ENCODE measurements around the gene POLR2A.
"Not testable (repeated sequence)": the region's sequence is repeated elsewhere in the genome, so short reads cannot be mapped to it uniquely, and the experiment has no call there.

The POLR2A gene

DNA sequence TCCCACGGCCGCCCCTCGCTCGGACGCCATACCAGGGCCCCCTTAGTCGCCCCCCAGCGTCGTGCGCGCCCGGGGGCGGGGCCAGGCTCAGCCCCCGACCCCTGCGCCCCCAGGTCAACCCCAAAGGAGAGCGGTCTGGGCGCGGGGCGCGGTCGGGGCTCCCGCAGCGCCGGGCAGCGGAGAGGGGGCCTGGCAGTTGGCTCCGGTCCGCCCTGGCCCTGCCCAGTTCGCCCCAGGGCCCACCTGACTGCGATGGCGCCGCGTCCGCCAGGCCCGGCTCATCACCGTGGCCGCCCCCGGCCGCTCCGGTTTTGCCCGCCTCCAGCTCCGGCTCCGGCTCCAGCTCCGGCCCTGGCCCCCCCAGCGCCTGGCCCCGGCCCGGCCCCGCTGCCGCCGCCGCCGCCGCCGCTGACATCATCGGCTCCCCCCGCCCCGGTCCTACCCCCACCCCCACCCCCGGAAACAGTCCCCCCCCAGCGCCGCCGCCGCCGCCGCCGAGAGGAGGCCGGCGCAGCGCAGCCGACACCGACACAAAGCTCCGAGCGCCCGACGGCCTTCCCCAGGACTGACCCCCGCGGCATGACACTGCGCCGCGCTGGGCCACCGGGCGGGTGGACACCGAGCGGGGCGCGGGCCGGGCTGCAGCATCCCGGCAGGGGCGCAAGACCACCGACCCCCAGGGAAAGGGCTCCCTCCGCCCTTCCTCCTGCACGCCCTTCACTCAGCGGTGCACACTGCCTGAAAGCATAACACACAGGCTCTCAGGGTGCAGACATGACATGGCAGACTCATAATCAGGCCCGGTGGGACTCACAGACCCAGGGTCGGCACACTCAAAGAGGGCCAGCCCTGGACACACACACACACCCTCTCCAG is 4.7 kb upstream of the POLR2A start, which contains the start of gene ZBTB4:
Gene ZBTB4, minus strand, starts transcription at position 419 of the 876 bp plus-strand sequence. CDS start 12,830 bp downstream, outside the sequence.
- DNase-seq (peak; percentile 64), ATAC-seq (ENCODE audit: insufficient read depth, low read depth) (peak; percentile 23; the same call in 2 of the 3 replicates)
- Histone ChIP-seq H3K36me3 (ENCODE audit: insufficient read depth, low read length) (peaks cover 3% of the 10 kb centered on the region), H3K9ac (ENCODE audit: low read depth, low read length) (peak within 1 kb of the TSS; percentile 98), H3K4me2 (ENCODE audit: insufficient read depth, low read length) (peak within 1 kb of the TSS; percentile 88), H3K4me1 (ENCODE audit: insufficient read depth, low read length) (peaks cover 40% of the 10 kb centered on the region), H2AFZ (ENCODE audit: low read depth, low read length) (peak within 1 kb of the TSS; percentile 73), H4K20me1 (ENCODE audit: insufficient read depth, low read length) (peaks cover 32% of the 10 kb centered on the region), H3K27ac (ENCODE audit: low read length) (peak within 1 kb of the TSS; percentile 81), H3K9me3 (ENCODE audit: insufficient read depth, low read length, severe bottlenecking) (no peaks in the 10 kb centered on the region), H3K27me3 (ENCODE audit: insufficient read depth, low read length, poor library complexity) (no peaks in the 10 kb centered on the region), H3K79me2 (ENCODE audit: insufficient read depth, low read length) (peaks cover 61% of the 10 kb centered on the region), H3K4me3 (ENCODE audit: low read depth in 1 of 2, low read length in 2 of 2) (peak within 1 kb of the TSS; percentile 65 to 77)
- no peak for TF ChIP-seq EZH2 (IDR thresholded peaks at IDR 0.05; ENCODE audit: borderline replicate concordance, low read depth, low read length, severe bottlenecking)
- TF ChIP-seq, protein P1, sequence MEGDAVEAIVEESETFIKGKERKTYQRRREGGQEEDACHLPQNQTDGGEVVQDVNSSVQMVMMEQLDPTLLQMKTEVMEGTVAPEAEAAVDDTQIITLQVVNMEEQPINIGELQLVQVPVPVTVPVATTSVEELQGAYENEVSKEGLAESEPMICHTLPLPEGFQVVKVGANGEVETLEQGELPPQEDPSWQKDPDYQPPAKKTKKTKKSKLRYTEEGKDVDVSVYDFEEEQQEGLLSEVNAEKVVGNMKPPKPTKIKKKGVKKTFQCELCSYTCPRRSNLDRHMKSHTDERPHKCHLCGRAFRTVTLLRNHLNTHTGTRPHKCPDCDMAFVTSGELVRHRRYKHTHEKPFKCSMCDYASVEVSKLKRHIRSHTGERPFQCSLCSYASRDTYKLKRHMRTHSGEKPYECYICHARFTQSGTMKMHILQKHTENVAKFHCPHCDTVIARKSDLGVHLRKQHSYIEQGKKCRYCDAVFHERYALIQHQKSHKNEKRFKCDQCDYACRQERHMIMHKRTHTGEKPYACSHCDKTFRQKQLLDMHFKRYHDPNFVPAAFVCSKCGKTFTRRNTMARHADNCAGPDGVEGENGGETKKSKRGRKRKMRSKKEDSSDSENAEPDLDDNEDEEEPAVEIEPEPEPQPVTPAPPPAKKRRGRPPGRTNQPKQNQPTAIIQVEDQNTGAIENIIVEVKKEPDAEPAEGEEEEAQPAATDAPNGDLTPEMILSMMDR (IDR thresholded peaks at IDR 0.05; ENCODE audit: borderline replicate concordance, extremely low read depth, low read length, poor library complexity, severe bottlenecking): no peak

DNA sequence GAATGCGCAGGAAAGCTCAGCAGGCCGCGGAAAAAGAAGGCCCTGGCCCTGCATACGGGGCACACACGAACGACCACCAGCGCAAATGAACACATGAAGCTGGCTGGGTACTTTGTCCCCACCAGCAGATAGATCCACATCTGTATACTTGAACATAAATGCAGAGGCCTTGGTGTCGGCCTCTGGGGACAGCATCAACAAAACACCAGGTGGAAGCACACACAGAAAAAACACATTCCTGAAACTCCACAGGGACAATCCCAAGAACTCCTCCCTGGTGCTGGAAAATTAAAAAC is 4.1 kb upstream of the POLR2A start:
- H3K36me3 ChIP-seq (ENCODE audit: insufficient read depth, low read length): peaks cover 3% of the 10 kb centered on the region
- H3K79me2 ChIP-seq (ENCODE audit: insufficient read depth, low read length): peaks cover 60% of the 10 kb centered on the region
- peak overlapping the region; percentile 80 for H3K27ac ChIP-seq (ENCODE audit: low read length)

GRCh38 chr17:7481275-7481674 is 2.9 kb upstream of the POLR2A start, which contains the start of gene SLC35G6:
Gene SLC35G6 (plus strand): TSS chr17:7481446. CDS start chr17:7481517, 71 bp downstream.
- H3K27me3 ChIP-seq (ENCODE audit: insufficient read depth, low read length, poor library complexity); H3K9me3 ChIP-seq (ENCODE audit: insufficient read depth, low read length, severe bottlenecking); DNase-seq; H3K36me3 ChIP-seq (ENCODE audit: insufficient read depth, low read length); ATAC-seq (ENCODE audit: insufficient read depth, low read depth): not testable (repeated sequence)
- Histone ChIP-seq H3K27ac (ENCODE audit: low read length) (peak within 1 kb of the TSS; percentile 80), H3K4me3 (ENCODE audit: low read depth in 1 of 2, low read length in 2 of 2) (peak within 1 kb of the TSS in 1 of 2 experiments; percentile 65; a peak in 2 of 4 replicates), H2AFZ (ENCODE audit: low read depth, low read length) (peak within 1 kb of the TSS; percentile 73; the same call in 1 of the 2 replicates), H3K4me2 (ENCODE audit: insufficient read depth, low read length) (peak within 1 kb of the TSS; percentile 88), H3K79me2 (ENCODE audit: insufficient read depth, low read length) (peaks cover 60% of the 10 kb centered on the region), H4K20me1 (ENCODE audit: insufficient read depth, low read length) (peaks cover 38% of the 10 kb centered on the region), H3K9ac (ENCODE audit: low read depth, low read length) (peak within 1 kb of the TSS; percentile 98), H3K4me1 (ENCODE audit: insufficient read depth, low read length) (peaks cover 51% of the 10 kb centered on the region)

More for the DNA sequence above, 4.1 kb upstream of the POLR2A start:
- DNase-seq (no peak), ATAC-seq (ENCODE audit: insufficient read depth, low read depth) (no peak)
- no peaks in the 10 kb centered on the region for H3K9me3 ChIP-seq (ENCODE audit: insufficient read depth, low read length, severe bottlenecking)
- H4K20me1 ChIP-seq (ENCODE audit: insufficient read depth, low read length): peaks cover 35% of the 10 kb centered on the region
- peaks cover 40% of the 10 kb centered on the region for H3K4me1 ChIP-seq (ENCODE audit: insufficient read depth, low read length)
- H3K27me3 ChIP-seq (ENCODE audit: insufficient read depth, low read length, poor library complexity): no peaks in the 10 kb centered on the region
- peak overlapping the region; percentile 98 for H3K9ac ChIP-seq (ENCODE audit: low read depth, low read length)
- peak overlapping the region; percentile 22 to 65; a peak in 3 of 4 replicates for H3K4me3 ChIP-seq (ENCODE audit: low read depth in 1 of 2, low read length in 2 of 2)
- peak overlapping the region; percentile 88 for H3K4me2 ChIP-seq (ENCODE audit: insufficient read depth, low read length)
- H2AFZ ChIP-seq (ENCODE audit: low read depth, low read length): peak overlapping the region; percentile 73
- TF ChIP-seq, protein P1 (IDR thresholded peaks at IDR 0.05; ENCODE audit: borderline replicate concordance, extremely low read depth, low read length, poor library complexity, severe bottlenecking): no peak
- no peak for TF ChIP-seq EZH2 (IDR thresholded peaks at IDR 0.05; ENCODE audit: borderline replicate concordance, low read depth, low read length, severe bottlenecking)

DNA sequence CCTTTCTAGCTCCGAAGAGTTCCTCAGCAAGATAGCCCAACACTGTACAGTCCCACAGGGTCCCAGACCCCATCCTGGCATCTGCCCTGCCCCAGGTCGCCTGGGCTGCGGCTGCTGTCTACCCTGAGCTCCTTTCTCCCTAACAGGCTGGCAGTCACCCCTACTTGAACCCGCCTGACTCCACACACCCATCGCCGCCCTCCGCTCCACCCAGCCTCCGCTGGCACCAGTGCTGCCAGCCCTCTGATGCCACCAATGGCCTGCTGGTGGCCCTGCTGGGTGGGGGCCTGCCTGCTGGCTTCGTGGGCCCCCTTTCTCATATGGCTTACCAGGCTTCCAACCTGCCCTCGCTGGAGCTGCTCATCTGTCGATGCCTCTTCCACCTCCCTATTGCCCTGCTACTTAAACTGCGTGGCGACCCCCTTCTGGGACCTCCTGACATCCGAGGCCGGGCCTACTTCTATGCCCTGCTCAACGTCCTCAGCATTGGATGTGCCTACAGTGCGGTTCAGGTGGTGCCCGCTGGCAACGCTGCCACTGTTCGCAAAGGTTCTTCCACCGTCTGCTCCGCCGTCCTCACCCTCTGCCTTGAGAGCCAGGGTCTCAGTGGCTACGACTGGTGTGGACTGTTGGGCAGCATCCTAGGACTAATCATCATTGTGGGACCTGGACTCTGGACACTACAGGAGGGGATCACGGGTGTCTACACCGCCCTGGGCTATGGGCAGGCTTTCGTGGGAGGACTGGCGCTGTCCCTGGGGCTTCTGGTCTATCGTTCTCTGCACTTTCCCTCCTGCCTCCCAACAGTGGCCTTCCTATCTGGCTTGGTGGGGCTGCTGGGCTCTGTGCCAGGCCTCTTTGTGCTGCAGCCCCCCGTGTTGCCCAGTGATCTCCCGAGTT is 2.1 kb upstream of the POLR2A start:
- Histone ChIP-seq H3K4me1 (ENCODE audit: insufficient read depth, low read length) (peaks cover 59% of the 10 kb centered on the region), H3K4me2 (ENCODE audit: insufficient read depth, low read length) (peak overlapping the region; percentile 70; the same call in 1 of the 2 replicates), H3K9ac (ENCODE audit: low read depth, low read length) (peak overlapping the region; percentile 98; the same call in 1 of the 2 replicates), H3K79me2 (ENCODE audit: insufficient read depth, low read length) (peaks cover 60% of the 10 kb centered on the region), H4K20me1 (ENCODE audit: insufficient read depth, low read length) (peaks cover 40% of the 10 kb centered on the region)
- H3K36me3 ChIP-seq (ENCODE audit: insufficient read depth, low read length); DNase-seq; H2AFZ ChIP-seq (ENCODE audit: low read depth, low read length); ATAC-seq (ENCODE audit: insufficient read depth, low read depth); H3K27ac ChIP-seq (ENCODE audit: low read length); H3K27me3 ChIP-seq (ENCODE audit: insufficient read depth, low read length, poor library complexity); H3K4me3 ChIP-seq (ENCODE audit: low read depth in 1 of 2, low read length in 2 of 2); H3K9me3 ChIP-seq (ENCODE audit: insufficient read depth, low read length, severe bottlenecking): not testable (repeated sequence)

DNA sequence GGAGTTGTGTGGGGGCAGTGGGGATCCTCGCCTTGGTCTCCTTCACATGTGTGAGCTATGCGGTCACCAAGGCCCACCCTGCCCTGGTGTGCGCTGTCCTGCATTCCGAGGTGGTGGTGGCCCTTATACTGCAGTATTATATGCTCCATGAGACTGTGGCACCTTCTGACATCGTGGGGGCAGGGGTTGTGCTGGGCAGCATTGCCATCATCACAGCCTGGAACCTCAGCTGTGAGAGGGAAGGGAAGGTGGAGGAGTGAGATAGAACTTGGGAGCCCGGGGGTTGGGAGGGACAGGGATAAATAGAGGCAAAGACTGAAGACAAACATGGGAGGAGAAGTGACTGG is 1.5 kb upstream of the POLR2A start:
- H3K27me3 ChIP-seq (ENCODE audit: insufficient read depth, low read length, poor library complexity); ATAC-seq (ENCODE audit: insufficient read depth, low read depth); H2AFZ ChIP-seq (ENCODE audit: low read depth, low read length); DNase-seq; H3K9me3 ChIP-seq (ENCODE audit: insufficient read depth, low read length, severe bottlenecking): not testable (repeated sequence)
- Histone ChIP-seq H3K79me2 (ENCODE audit: insufficient read depth, low read length) (peaks cover 60% of the 10 kb centered on the region), H3K27ac (ENCODE audit: low read length) (peak overlapping the region; percentile 100), H3K4me1 (ENCODE audit: insufficient read depth, low read length) (peaks cover 59% of the 10 kb centered on the region), H3K36me3 (ENCODE audit: insufficient read depth, low read length) (peaks cover 13% of the 10 kb centered on the region), H3K9ac (ENCODE audit: low read depth, low read length) (peak overlapping the region; percentile 98), H3K4me3 (ENCODE audit: low read depth in 1 of 2, low read length in 2 of 2) (peak overlapping the region in 1 of 2 experiments; percentile 70; a peak in 2 of 4 replicates), H3K4me2 (ENCODE audit: insufficient read depth, low read length) (peak overlapping the region; percentile 70), H4K20me1 (ENCODE audit: insufficient read depth, low read length) (peaks cover 40% of the 10 kb centered on the region)
